Mucosa of rectum (tissue), 2 donors: ENCODE measurements around the gene FNIP1.

Experiments used
- H3K27ac ChIP-seq, 2 donors: one replicate each; pipeline ENCODE4 v1.7.0; 2013; ENCODE audit warnings: inconsistent platforms in 2 of 2, low read depth in 2 of 2, low read length in 2 of 2
- H3K27me3 ChIP-seq, 2 donors: one replicate each; pipeline ENCODE4 v1.7.0; 2013; ENCODE audit warnings: low read length in 2 of 2; ENCODE audit not compliant: control insufficient read depth in 2 of 2, insufficient read depth in 2 of 2
- H3K36me3 ChIP-seq, 2 donors: one replicate each; pipeline ENCODE4 v1.7.0; 2013; ENCODE audit warnings: low read length in 2 of 2; ENCODE audit not compliant: control insufficient read depth in 2 of 2, insufficient read depth in 2 of 2
- H3K4me1 ChIP-seq, 2 donors: one replicate each; pipeline ENCODE4 v1.7.0; 2013; ENCODE audit warnings: low read length in 2 of 2, mild to moderate bottlenecking in 1 of 2; ENCODE audit not compliant: control insufficient read depth in 2 of 2, insufficient read depth in 2 of 2
- H3K4me3 ChIP-seq, 2 donors: one replicate each; pipeline ENCODE4 v1.7.0; 2013; ENCODE audit warnings: low read length in 2 of 2
- H3K9ac ChIP-seq, 2 donors: one replicate each; pipeline ENCODE4 v1.7.0; 2013; ENCODE audit warnings: low read length in 2 of 2, low read depth in 1 of 2, mild to moderate bottlenecking in 1 of 2
- H3K9me3 ChIP-seq, 2 donors: one replicate each; pipeline ENCODE4 v1.7.0; 2013; ENCODE audit warnings: low read length in 2 of 2; ENCODE audit not compliant: control insufficient read depth in 2 of 2
- donor health status: healthy.
- donor health status: Normal muscosa, but diverticular disease.

The FNIP1 gene

GRCh38 chr5:131771692-131772091, 25.1 kb downstream of the FNIP1 start:
- Histone ChIP-seq H3K9me3 (no peaks in the 10 kb centered on the region), H3K4me1 (no peaks in the 10 kb centered on the region), H3K36me3 (no peaks in the 10 kb centered on the region), H3K4me3 (no peak overlapping the region), H3K27me3 (no peaks in the 10 kb centered on the region), H3K27ac (no peak overlapping the region), H3K9ac (no peak overlapping the region)

GRCh38 chr5:131769961-131770360, 26.9 kb downstream of the FNIP1 start:
- Histone ChIP-seq H3K4me3 (no peak overlapping the region), H3K27me3 (no peaks in the 10 kb centered on the region), H3K36me3 (no peaks in the 10 kb centered on the region), H3K27ac (no peak overlapping the region), H3K4me1 (no peaks in the 10 kb centered on the region), H3K9ac (no peak overlapping the region), H3K9me3 (no peaks in the 10 kb centered on the region)

DNA sequence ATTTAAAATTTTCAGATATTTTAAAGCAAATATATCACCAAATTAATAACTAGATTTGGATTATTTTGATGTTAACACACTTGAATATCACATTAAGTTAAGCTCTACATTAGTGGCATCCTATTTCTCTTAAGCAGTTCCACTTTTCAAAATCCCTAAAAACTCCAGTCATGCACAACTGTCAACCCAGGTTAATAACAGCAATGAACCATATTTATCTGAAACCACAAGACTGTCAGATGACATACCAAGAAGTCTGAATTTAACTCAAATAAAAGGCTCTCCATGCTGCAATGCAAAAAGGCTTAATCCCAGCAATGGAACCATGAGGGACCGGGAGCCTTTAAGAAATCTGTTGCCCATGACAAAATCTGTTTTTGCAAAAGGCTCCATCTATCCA, 27.5 kb downstream of the FNIP1 start:
- Histone ChIP-seq H3K4me1 (no peaks in the 10 kb centered on the region), H3K9ac (no peak overlapping the region), H3K27ac (no peak overlapping the region), H3K36me3 (peaks cover 0 to 2% of the 10 kb centered on the region in 2 donors), H3K27me3 (no peaks in the 10 kb centered on the region), H3K4me3 (no peak overlapping the region), H3K9me3 (no peaks in the 10 kb centered on the region)

DNA sequence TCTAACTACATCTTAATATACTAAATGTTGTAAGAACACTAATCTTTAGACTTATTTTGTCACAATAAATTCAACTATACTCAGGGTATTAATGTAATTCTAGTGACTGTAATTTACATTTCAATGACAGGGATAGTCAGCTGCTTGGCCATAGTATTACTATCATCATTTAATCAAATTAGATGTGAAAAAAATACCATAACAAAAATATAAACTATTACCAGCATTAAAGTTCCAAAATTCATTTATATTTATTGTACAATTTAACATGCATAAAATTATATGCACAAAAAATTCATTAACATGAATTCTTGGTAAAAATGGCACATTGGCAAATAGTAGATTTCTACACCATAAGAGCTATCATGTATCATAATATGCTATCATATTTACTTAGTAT, 28.9 kb downstream of the FNIP1 start:
- peaks cover 0 to 3% of the 10 kb centered on the region in 2 donors for H3K9me3 ChIP-seq
- peaks cover 0 to 5% of the 10 kb centered on the region in 2 donors for H3K36me3 ChIP-seq
- H3K27me3 ChIP-seq = no peaks in the 10 kb centered on the region
- no peak overlapping the region for H3K27ac ChIP-seq
- H3K9ac ChIP-seq = no peak overlapping the region
- no peak overlapping the region for H3K4me3 ChIP-seq
- H3K4me1 ChIP-seq = no peaks in the 10 kb centered on the region

- Histone ChIP-seq H3K27me3 (no peaks in the 10 kb centered on the region), H3K27ac (no peak overlapping the region), H3K4me3 (no peak overlapping the region)
Measured at GRCh38 chr5:131766689-131767088, 30.1 kb downstream of the FNIP1 start.

GRCh38 chr5:131765261-131765660, 31.6 kb downstream of the FNIP1 start:
- Histone ChIP-seq H3K9ac (no peak overlapping the region), H3K4me3 (no peak overlapping the region), H3K4me1 (no peaks in the 10 kb centered on the region), H3K27ac (no peak overlapping the region), H3K9me3 (peaks cover 0 to 3% of the 10 kb centered on the region in 2 donors), H3K36me3 (peaks cover 0 to 5% of the 10 kb centered on the region in 2 donors), H3K27me3 (no peaks in the 10 kb centered on the region)

More at GRCh38 chr5:131766689-131767088, 30.1 kb downstream of the FNIP1 start:
- Histone ChIP-seq H3K36me3 (peaks cover 0 to 5% of the 10 kb centered on the region in 2 donors), H3K9ac (no peak overlapping the region), H3K4me1 (no peaks in the 10 kb centered on the region), H3K9me3 (peaks cover 0 to 3% of the 10 kb centered on the region in 2 donors)

GRCh38 chr5:131763968-131764367, 32.8 kb downstream of the FNIP1 start:
- Histone ChIP-seq H3K9ac (no peak overlapping the region), H3K4me1 (no peaks in the 10 kb centered on the region), H3K4me3 (no peak overlapping the region), H3K27ac (no peak overlapping the region), H3K27me3 (no peaks in the 10 kb centered on the region), H3K36me3 (peaks cover 0 to 5% of the 10 kb centered on the region in 2 donors), H3K9me3 (peaks cover 0 to 3% of the 10 kb centered on the region in 2 donors)

DNA sequence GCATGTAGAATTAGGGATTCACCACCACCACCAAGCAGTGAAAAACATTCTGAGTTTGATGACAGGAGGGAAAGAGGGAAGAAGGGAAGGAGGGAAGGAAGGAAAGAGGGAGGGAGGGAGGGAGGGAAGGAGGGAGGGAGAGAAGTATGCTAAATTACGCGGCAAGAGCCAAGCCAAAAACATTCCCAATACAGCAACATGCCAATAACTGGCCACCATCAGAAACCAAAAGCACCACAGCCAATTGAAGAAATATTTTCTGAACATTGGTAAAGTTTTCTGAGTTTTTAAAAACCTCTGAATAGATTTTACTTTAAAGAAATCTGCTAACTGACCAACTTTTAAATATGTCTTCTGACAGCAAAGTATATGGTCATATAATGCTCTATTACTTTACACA, 36.0 kb downstream of the FNIP1 start:
- Histone ChIP-seq H3K27ac (no peak overlapping the region), H3K4me1 (peaks cover 0 to 3% of the 10 kb centered on the region in 2 donors), H3K4me3 (no peak overlapping the region), H3K27me3 (no peaks in the 10 kb centered on the region), H3K36me3 (peaks cover 0 to 5% of the 10 kb centered on the region in 2 donors), H3K9me3 (peaks cover 0 to 3% of the 10 kb centered on the region in 2 donors), H3K9ac (no peak overlapping the region)

GRCh38 chr5:131759704-131760103, 37.1 kb downstream of the FNIP1 start:
- peaks cover 0 to 4% of the 10 kb centered on the region in 2 donors for H3K36me3 ChIP-seq
- no peak overlapping the region for H3K27ac ChIP-seq
- peaks cover 0 to 3% of the 10 kb centered on the region in 2 donors for H3K4me1 ChIP-seq
- no peak overlapping the region for H3K4me3 ChIP-seq
- H3K9me3 ChIP-seq = peaks cover 0 to 3% of the 10 kb centered on the region in 2 donors
- H3K9ac ChIP-seq = no peak overlapping the region
- no peaks in the 10 kb centered on the region for H3K27me3 ChIP-seq

DNA sequence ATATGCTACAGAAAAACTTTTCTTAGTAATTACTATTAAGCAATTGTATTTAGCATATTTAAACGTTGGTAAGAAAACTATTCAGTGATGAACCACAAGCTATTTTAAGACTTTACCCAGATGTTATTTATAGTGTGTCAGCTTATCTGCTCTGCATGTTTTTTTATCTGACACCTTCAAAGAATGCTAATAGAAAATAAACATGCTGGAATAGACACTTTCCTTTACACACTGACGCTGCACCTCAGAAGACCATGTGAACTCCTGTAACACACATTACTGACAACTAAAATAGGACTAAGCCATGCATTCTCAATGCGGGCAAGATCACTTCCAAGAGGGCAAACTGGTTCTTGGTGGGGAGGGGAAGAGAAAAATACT, 38.3 kb downstream of the FNIP1 start:
- Histone ChIP-seq H3K27ac (no peak overlapping the region), H3K9me3 (no peaks in the 10 kb centered on the region), H3K9ac (no peak overlapping the region), H3K4me1 (peaks cover 0 to 3% of the 10 kb centered on the region in 2 donors), H3K4me3 (no peak overlapping the region), H3K36me3 (no peaks in the 10 kb centered on the region), H3K27me3 (no peaks in the 10 kb centered on the region)
